Trophoblast cell (in vitro differentiated cells and primary cell): ENCODE measurements around the gene PAQR9.

ENCODE experiments used
- DNase-seq, 2 donors: peaks; one replicate each; pipeline ENCODE4 v3.0.0-alpha.2; 2016
- H2AFZ ChIP-seq: 2 replicates; pipeline ENCODE4 v1.6.1; 2013; ENCODE audit warnings: low read length, moderate library complexity, mild to moderate bottlenecking; ENCODE audit not compliant: insufficient read depth, poor library complexity
- H2AK5ac ChIP-seq: 2 replicates; pipeline ENCODE4 v1.6.1; 2013; ENCODE audit warnings: mild to moderate bottlenecking, low read length
- H2BK120ac ChIP-seq: 2 replicates; pipeline ENCODE4 v1.6.1; 2013; ENCODE audit warnings: low read length, mild to moderate bottlenecking, moderate library complexity; ENCODE audit not compliant: insufficient read depth, poor library complexity
- H2BK12ac ChIP-seq: 2 replicates; pipeline ENCODE4 v1.6.1; 2013; ENCODE audit warnings: mild to moderate bottlenecking, low read length, moderate library complexity
- H2BK5ac ChIP-seq: 2 replicates; pipeline ENCODE4 v1.6.1; 2013; ENCODE audit warnings: low read length, low read depth, moderate library complexity, mild to moderate bottlenecking; ENCODE audit not compliant: poor library complexity
- H3K14ac ChIP-seq: 2 replicates; pipeline ENCODE4 v1.6.1; 2013; ENCODE audit warnings: mild to moderate bottlenecking, low read length
- H3K18ac ChIP-seq: 2 replicates; pipeline ENCODE4 v1.6.1; 2013; ENCODE audit warnings: mild to moderate bottlenecking, low read length
- H3K23ac ChIP-seq: 2 replicates; pipeline ENCODE4 v1.6.1; 2013; ENCODE audit warnings: low read length
- H3K27ac ChIP-seq: 2 replicates; pipeline ENCODE4 v1.5.1; 2013; ENCODE audit warnings: low read depth, mild to moderate bottlenecking, inconsistent platforms, low read length, moderate library complexity
- H3K27me3 ChIP-seq: 2 replicates; pipeline ENCODE4 v1.6.1; 2013; ENCODE audit warnings: inconsistent platforms, mild to moderate bottlenecking, low read length, moderate library complexity; ENCODE audit not compliant: insufficient read depth
- H3K36me3 ChIP-seq, 2 experiments: 1 replicate in 1 of 2; 2 replicates in 1 of 2; pipeline ENCODE4 v1.6.1; 2013; ENCODE audit warnings: low read length in 2 of 2, mild to moderate bottlenecking in 2 of 2, moderate library complexity in 1 of 2; ENCODE audit not compliant: insufficient read depth in 2 of 2, control insufficient read depth in 1 of 2
- H3K4ac ChIP-seq: 2 replicates; pipeline ENCODE4 v1.6.1; 2013; ENCODE audit warnings: low read depth, mild to moderate bottlenecking, low read length, moderate library complexity
- H3K4me1 ChIP-seq, 2 experiments: 1 replicate in 1 of 2; 2 replicates in 1 of 2; pipeline ENCODE4 v1.6.1; 2013; ENCODE audit warnings: low read length in 2 of 2, mild to moderate bottlenecking in 2 of 2, moderate library complexity in 1 of 2; ENCODE audit not compliant: insufficient read depth in 2 of 2, control insufficient read depth in 1 of 2
- H3K4me2 ChIP-seq: 2 replicates; pipeline ENCODE4 v1.6.1; 2013; ENCODE audit warnings: inconsistent platforms, mild to moderate bottlenecking, low read length, moderate library complexity
- H3K4me3 ChIP-seq: 2 replicates; pipeline ENCODE4 v1.5.1; 2013; ENCODE audit warnings: mild to moderate bottlenecking, low read depth, low read length, inconsistent platforms
- H3K79me1 ChIP-seq: one replicate; pipeline ENCODE4 v1.6.1; 2013; ENCODE audit warnings: low read length
- H3K79me2 ChIP-seq: 2 replicates; pipeline ENCODE4 v1.6.1; 2013; ENCODE audit warnings: low read length, mild to moderate bottlenecking; ENCODE audit not compliant: control insufficient read depth, insufficient read depth, poor library complexity
- H3K9ac ChIP-seq: 2 replicates; pipeline ENCODE4 v1.6.1; 2013; ENCODE audit warnings: mild to moderate bottlenecking, low read length
- H3K9me3 ChIP-seq: 2 replicates; pipeline ENCODE4 v1.6.1; 2013; ENCODE audit warnings: low read depth, mild to moderate bottlenecking, control low read depth, inconsistent platforms, low read length; ENCODE audit not compliant: insufficient read depth
- H4K12ac ChIP-seq: 2 replicates; pipeline ENCODE4 v1.6.1; 2013; ENCODE audit warnings: low read depth, mild to moderate bottlenecking, low read length, moderate library complexity
- H4K8ac ChIP-seq: 2 replicates; pipeline ENCODE4 v1.6.1; 2013; ENCODE audit warnings: low read depth, mild to moderate bottlenecking, low read length, moderate library complexity
- H4K91ac ChIP-seq: one replicate; pipeline ENCODE4 v1.6.1; 2013; ENCODE audit warnings: low read depth, mild to moderate bottlenecking, low read length, moderate library complexity
- WGBS: extraction: QIAGEN DNeasy Blood & Tissue Kit; methylation state at CpG from one replicate; pipeline ENCODE4 v1.1.7; 2013; ENCODE audit warnings: missing lambda C conversion rate; ENCODE audit not compliant: insufficient read length, insufficient coverage; ENCODE audit errors: extremely low coverage; 5-methylcytosine and 5-hydroxymethylcytosine counted together

The PAQR9 gene

DNA sequence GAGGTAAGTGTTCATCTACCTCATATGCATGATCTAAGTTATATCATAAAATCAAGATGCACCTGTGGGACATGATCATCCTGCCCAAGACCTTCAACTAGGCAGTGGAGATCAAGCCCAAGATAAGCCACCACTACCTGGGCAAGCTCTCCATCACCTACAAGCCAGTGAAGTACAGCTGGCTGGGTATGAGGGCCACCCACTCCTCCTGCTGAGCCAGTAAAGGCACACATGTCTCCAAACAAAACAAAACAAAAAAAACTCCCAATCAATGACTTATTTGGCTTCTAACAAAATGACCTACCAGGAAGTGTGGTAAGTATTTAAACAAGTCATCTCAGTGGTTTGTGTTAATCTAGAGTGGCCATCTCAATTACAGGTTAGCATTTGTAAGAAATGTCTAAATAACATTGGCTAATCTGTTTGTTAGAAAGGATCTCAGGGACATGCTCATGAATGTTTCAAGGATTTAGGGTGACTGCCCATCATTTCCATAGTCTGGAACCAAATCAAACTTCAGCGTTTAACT, 3.1 kb downstream of the PAQR9 start:
- Histone ChIP-seq H2AFZ (no peak overlapping the region), H3K4me3 (no peak overlapping the region), H3K79me2 (no peaks in the 10 kb centered on the region), H3K27ac (no peak overlapping the region), H4K91ac (no peak overlapping the region), H3K4me2 (no peak overlapping the region), H3K9ac (no peak overlapping the region), H3K79me1 (no peaks in the 10 kb centered on the region), H3K14ac (no peak overlapping the region), H2BK12ac (no peak overlapping the region), H3K4me1 (peaks cover 0 to 6% of the 10 kb centered on the region in 2 experiments), H3K4ac (no peak overlapping the region), H3K23ac (no peak overlapping the region), H2AK5ac (no peak overlapping the region), H2BK120ac (no peak overlapping the region), H3K9me3 (peaks cover 9% of the 10 kb centered on the region), H3K18ac (no peak overlapping the region), H3K27me3 (peaks cover 25% of the 10 kb centered on the region), H2BK5ac (no peak overlapping the region), H4K12ac (no peak overlapping the region), H3K36me3 (no peaks in the 10 kb centered on the region), H4K8ac (no peak overlapping the region)
- DNase-seq, result no peak
- WGBS, result no CpG with 5 or more reads among the region's 1 CpG

GRCh38 chr3:142958707-142959106, 4.8 kb downstream of the PAQR9 start:
- Histone ChIP-seq H2AK5ac (no peak overlapping the region), H2BK12ac (no peak overlapping the region), H3K79me1 (no peaks in the 10 kb centered on the region), H3K27me3 (peaks cover 20% of the 10 kb centered on the region), H2AFZ (no peak overlapping the region), H3K14ac (no peak overlapping the region), H3K27ac (no peak overlapping the region), H4K12ac (no peak overlapping the region), H2BK5ac (no peak overlapping the region), H3K9me3 (peaks cover 8% of the 10 kb centered on the region), H3K9ac (no peak overlapping the region), H4K8ac (no peak overlapping the region), H3K4me2 (no peak overlapping the region), H3K4me1 (peaks cover 0 to 3% of the 10 kb centered on the region in 2 experiments), H3K79me2 (no peaks in the 10 kb centered on the region), H3K23ac (no peak overlapping the region), H3K4me3 (no peak overlapping the region), H3K18ac (no peak overlapping the region), H4K91ac (no peak overlapping the region), H3K4ac (no peak overlapping the region), H3K36me3 (no peaks in the 10 kb centered on the region), H2BK120ac (no peak overlapping the region)
- DNase-seq, result peak in 1 of 2 donors; percentile 18
- no CpG with 5 or more reads among the region's 6 CpGs for WGBS

DNA sequence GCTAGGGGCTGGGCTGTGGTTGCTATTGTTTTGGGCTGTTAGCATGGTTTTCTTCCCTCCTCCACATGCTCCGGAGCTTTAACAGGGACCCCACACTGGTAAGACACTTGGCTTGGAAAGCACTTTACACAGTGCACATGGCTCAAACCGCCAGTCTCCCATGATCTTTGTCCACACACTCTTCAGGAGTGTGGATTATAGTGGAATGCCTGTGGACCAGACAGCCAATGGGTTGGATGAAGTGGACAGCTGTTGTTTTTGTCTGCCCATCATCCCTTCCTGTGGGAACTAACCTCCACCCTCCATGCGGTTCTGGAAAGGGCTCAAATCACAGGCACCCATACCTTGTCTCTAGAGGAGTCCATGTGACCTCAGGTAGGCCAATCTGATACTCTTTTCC, 10.0 kb downstream of the PAQR9 start:
- no peaks in the 10 kb centered on the region for H3K79me2 ChIP-seq
- no peak overlapping the region for H3K4me2 ChIP-seq
- H3K14ac ChIP-seq, result no peak overlapping the region
- H3K9me3 ChIP-seq, result no peaks in the 10 kb centered on the region
- H2BK120ac ChIP-seq, result no peak overlapping the region
- H4K12ac ChIP-seq, result no peak overlapping the region
- H4K8ac ChIP-seq, result no peak overlapping the region
- H3K4me3 ChIP-seq, result no peak overlapping the region
- no peaks in the 10 kb centered on the region for H3K79me1 ChIP-seq
- H4K91ac ChIP-seq, result no peak overlapping the region
- H2AK5ac ChIP-seq, result no peak overlapping the region
- no peak overlapping the region for H3K23ac ChIP-seq
- H3K36me3 ChIP-seq, result no peaks in the 10 kb centered on the region
- no peak overlapping the region for H2BK12ac ChIP-seq
- no peaks in the 10 kb centered on the region for H3K4me1 ChIP-seq
- H3K4ac ChIP-seq, result no peak overlapping the region
- H3K27ac ChIP-seq, result no peak overlapping the region
- WGBS, result no CpG with 5 or more reads among the region's 3 CpGs
- H3K18ac ChIP-seq, result no peak overlapping the region
- H2AFZ ChIP-seq, result no peak overlapping the region
- H3K27me3 ChIP-seq, result no peaks in the 10 kb centered on the region
- no peak overlapping the region for H3K9ac ChIP-seq
- no peak overlapping the region for H2BK5ac ChIP-seq
- DNase-seq, result no peak

- no peak overlapping the region for H2BK12ac ChIP-seq
- no peak overlapping the region for H3K4me3 ChIP-seq
- no peaks in the 10 kb centered on the region for H3K36me3 ChIP-seq
- no peak for DNase-seq
- no peak overlapping the region for H4K12ac ChIP-seq
- H3K79me2 ChIP-seq, result no peaks in the 10 kb centered on the region
- H3K18ac ChIP-seq, result no peak overlapping the region
- no peak overlapping the region for H3K4me2 ChIP-seq
- H3K4me1 ChIP-seq, result peaks cover 0 to 2% of the 10 kb centered on the region in 2 experiments
- peaks cover 2% of the 10 kb centered on the region for H3K9me3 ChIP-seq
- no peak overlapping the region for H4K8ac ChIP-seq
- no peak overlapping the region for H3K14ac ChIP-seq
- no peak overlapping the region for H2AFZ ChIP-seq
- no peaks in the 10 kb centered on the region for H3K79me1 ChIP-seq
- no peak overlapping the region for H3K9ac ChIP-seq
- no peak overlapping the region for H2AK5ac ChIP-seq
- no peak overlapping the region for H3K4ac ChIP-seq
- H3K27ac ChIP-seq, result no peak overlapping the region
- no peak overlapping the region for H3K23ac ChIP-seq
- no peak overlapping the region for H4K91ac ChIP-seq
- no peak overlapping the region for H2BK5ac ChIP-seq
- WGBS, result no CpG with 5 or more reads among the region's 8 CpGs
- no peaks in the 10 kb centered on the region for H3K27me3 ChIP-seq
- no peak overlapping the region for H2BK120ac ChIP-seq
Measured at GRCh38 chr3:142952272-142953193, 10.9 kb downstream of the PAQR9 start.
